ENCODE results near the gene ARMC9.
"Not testable (repeated sequence)": the region's sequence is repeated elsewhere in the genome, so short reads cannot be mapped to it uniquely, and the experiment has no call there.

Gene ARMC9

DNA sequence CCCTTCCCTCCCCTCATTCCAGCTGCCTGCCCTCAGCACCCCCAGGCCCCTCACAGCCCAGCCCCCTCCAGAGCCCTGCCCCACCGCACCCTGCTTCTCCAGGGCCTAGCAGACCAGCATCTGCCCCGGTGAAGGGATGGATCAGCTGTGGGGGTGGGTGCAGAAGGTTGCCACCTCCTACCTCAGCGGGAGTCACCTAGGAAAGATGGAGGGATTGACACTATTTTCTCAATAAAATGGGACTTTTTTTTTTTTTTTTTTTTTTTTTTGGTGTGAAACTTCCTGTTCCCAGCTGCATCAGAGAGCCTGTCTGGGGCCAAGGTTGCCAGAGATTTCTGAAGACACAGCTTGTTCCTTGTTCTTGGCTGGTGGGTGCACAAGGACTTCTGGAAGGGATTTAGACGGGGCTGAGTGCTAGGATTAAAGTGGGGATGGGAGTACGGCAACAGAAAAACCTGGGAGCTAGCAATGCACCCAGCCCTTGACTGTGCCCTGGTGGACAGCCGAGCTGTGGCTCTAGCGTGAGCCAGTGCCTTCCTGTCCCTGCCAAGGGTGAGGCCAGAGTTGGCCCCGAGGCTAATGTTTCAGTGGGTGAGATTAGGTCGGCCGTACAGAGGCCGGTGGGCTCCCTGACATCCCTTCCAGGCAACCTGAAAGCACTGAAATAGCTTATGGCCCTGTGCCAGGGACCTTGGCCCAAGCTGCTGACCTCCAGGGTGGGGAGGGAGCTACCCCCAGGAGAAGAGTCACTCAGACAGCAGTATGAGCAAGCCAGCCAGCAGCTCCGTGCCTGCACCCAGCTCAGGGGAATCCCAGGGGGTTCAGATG lies 201.6 kb downstream of the ARMC9 start:
- no peak overlapping the region for H3K9ac ChIP-seq (ENCODE audit: low read length)
- H3K4me3 ChIP-seq (ENCODE audit: low read length): no peak overlapping the region
- H3K27me3 ChIP-seq (replicated peaks; ENCODE audit: control insufficient read depth, insufficient read depth, low read length): peaks cover 22% of the 10 kb centered on the region
- no peaks in the 10 kb centered on the region for H3K36me3 ChIP-seq (ENCODE audit: control insufficient read depth, insufficient read depth, low read length, severe bottlenecking)
- peaks cover 9% of the 10 kb centered on the region for H3K4me1 ChIP-seq (ENCODE audit: control insufficient read depth, insufficient read depth, low read length)
- no peak for DNase-seq (ENCODE audit: low read depth)
- no peaks in the 10 kb centered on the region for H3K9me3 ChIP-seq (ENCODE audit: control insufficient read depth, low read length)

DNA sequence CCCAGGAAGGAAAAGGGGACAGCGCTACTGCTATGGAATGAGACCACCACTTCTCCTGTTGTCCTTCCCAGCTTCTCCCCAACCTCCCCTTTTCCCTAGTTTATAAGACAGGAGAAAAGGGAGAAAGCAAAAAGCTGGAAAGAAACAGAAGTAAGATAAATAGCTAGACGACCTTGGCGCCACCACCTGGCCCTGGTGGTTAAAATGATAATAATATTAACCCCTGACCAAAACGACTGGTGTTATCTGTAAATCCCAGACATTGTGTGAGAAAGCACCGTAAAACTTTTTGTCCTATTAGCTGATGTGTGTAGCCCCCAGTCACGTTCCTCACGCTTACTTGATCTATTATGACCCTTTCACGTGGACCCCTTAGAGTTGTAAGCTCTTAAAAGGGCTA lies 202.2 kb downstream of the ARMC9 start:
- not testable (repeated sequence) for DNase-seq (ENCODE audit: low read depth)

DNA sequence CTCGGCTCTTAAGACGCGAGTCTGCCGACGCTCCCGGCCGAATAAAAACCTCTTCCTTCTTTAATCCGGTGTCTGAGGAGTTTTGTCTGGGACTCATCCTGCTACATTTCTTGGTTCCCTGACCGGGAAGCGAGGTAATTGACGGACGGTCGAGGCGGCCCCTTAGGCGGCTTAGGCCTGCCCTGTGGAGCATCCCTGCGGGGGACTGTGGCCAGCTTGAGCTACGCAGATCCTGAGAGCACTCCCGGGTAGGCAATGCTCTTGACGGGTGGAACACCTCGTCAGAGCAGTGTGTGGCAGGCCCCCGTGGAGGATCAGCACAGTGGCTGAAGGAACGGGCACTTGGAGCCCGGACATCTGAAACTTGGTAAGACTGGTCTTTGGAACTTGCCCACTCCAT lies 202.7 kb downstream of the ARMC9 start:
- Histone ChIP-seq H3K27me3 (replicated peaks; ENCODE audit: control insufficient read depth, insufficient read depth, low read length) (peaks cover 20% of the 10 kb centered on the region), H3K4me1 (ENCODE audit: control insufficient read depth, insufficient read depth, low read length) (peaks cover 12% of the 10 kb centered on the region)
- H3K9me3 ChIP-seq (ENCODE audit: control insufficient read depth, low read length); H3K9ac ChIP-seq (ENCODE audit: low read length); H3K4me3 ChIP-seq (ENCODE audit: low read length); DNase-seq (ENCODE audit: low read depth); H3K36me3 ChIP-seq (ENCODE audit: control insufficient read depth, insufficient read depth, low read length, severe bottlenecking): not testable (repeated sequence)

More for the DNA sequence above, 202.2 kb downstream of the ARMC9 start:
- H3K9me3 ChIP-seq (ENCODE audit: control insufficient read depth, low read length); H3K4me1 ChIP-seq (ENCODE audit: control insufficient read depth, insufficient read depth, low read length); H3K36me3 ChIP-seq (ENCODE audit: control insufficient read depth, insufficient read depth, low read length, severe bottlenecking); H3K4me3 ChIP-seq (ENCODE audit: low read length); H3K9ac ChIP-seq (ENCODE audit: low read length): not testable (repeated sequence)
- peaks cover 20% of the 10 kb centered on the region for H3K27me3 ChIP-seq (replicated peaks; ENCODE audit: control insufficient read depth, insufficient read depth, low read length)

DNA sequence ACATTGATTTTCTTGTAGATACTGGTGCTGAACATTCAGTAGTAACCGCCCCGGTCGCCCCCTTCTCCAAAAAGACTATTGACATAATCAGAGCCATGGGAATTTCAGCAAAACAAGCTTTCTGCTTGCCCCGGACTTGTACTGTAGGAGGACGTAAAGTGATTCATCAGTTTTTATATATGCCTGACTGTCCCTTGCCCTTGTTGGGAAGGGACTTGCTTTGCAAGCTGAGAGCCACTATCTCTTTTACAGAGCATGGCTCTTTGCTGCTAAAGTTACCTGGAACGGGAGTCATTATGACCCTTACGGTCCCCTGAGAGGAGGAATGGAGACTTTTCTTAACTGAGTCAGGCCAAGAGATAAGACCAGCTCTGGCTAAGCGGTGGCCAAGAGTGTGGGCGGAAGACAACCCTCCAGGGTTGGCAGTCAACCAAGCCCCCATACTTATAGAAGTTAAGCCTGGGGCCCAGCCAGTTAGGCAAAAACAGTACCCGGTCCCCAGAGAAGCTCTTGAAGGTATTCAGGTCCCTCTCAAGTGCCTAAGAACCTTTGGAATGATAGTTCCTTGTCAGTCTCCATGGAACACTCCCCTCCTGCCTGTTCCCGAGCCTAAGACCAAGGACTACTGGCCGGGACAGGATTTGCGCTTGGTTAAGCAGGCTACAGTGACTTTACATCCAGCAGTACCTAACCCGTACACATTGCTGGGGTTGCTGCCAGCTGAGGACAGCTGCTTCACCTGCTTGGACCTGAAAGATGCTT lies 205.2 kb downstream of the ARMC9 start:
- H3K9ac ChIP-seq (ENCODE audit: low read length); DNase-seq (ENCODE audit: low read depth); H3K36me3 ChIP-seq (ENCODE audit: control insufficient read depth, insufficient read depth, low read length, severe bottlenecking); H3K4me3 ChIP-seq (ENCODE audit: low read length); H3K9me3 ChIP-seq (ENCODE audit: control insufficient read depth, low read length): not testable (repeated sequence)
- Histone ChIP-seq H3K4me1 (ENCODE audit: control insufficient read depth, insufficient read depth, low read length) (peaks cover 14% of the 10 kb centered on the region), H3K27me3 (replicated peaks; ENCODE audit: control insufficient read depth, insufficient read depth, low read length) (peaks cover 15% of the 10 kb centered on the region)

DNA sequence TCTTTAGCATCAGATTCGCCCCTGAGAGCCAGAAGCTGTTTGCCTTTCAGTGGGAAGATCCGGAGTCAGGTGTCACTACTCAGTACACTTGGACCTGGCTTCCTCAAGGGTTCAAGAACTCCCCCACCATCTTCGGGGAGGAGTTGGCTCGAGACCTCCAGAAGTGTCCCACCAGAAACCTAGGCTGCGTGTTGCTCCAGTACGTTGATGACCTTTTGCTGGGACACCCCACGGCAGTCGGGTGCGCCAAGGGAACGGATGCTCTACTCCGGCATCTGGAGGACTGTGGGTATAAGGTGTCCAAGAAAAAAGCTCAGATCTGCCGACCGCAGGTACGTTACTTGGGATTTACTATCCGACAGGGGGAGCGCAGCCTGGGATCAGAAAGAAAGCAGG lies 205.8 kb downstream of the ARMC9 start:
- not testable (repeated sequence) for DNase-seq (ENCODE audit: low read depth); H3K9me3 ChIP-seq (ENCODE audit: control insufficient read depth, low read length); H3K4me3 ChIP-seq (ENCODE audit: low read length); H3K36me3 ChIP-seq (ENCODE audit: control insufficient read depth, insufficient read depth, low read length, severe bottlenecking); H3K9ac ChIP-seq (ENCODE audit: low read length)
- H3K4me1 ChIP-seq (ENCODE audit: control insufficient read depth, insufficient read depth, low read length): peaks cover 14% of the 10 kb centered on the region
- peaks cover 15% of the 10 kb centered on the region for H3K27me3 ChIP-seq (replicated peaks; ENCODE audit: control insufficient read depth, insufficient read depth, low read length)

DNA sequence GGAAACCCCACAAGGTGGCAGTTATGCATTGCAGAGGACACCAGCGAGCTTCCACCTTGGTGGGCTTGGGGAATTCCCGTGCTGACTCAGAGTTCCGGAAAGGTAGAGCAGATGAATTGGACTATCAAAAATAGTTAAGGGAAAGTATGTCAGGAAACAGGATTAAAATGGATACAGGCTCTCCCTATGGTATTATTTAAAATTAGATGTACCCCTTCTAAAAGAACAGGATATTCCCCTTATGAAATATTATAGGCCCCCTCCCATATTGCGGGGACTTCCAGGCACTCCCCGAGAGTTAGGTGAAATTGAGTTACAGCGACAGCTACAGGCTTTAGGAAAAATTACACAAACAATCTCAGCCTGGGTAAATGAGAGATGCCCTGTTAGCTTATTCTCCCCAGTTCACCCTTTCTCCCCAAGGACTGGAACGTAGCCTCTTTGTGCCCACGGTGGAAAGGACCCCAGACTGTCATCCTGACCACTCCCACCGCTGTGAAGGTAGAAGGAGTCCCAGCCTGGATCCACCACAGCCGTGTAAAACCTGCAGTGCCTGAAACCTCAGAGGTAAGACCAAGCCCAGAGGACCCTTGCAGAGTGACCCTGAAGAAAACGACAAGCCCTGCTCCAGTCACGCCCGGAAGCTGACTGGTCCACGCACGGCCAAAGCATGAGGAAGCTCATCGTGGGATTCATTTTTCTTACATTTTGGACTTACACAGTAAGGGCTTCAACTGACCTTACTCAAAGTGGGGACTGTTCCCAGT lies 207.4 kb downstream of the ARMC9 start:
- peaks cover 15% of the 10 kb centered on the region for H3K27me3 ChIP-seq (replicated peaks; ENCODE audit: control insufficient read depth, insufficient read depth, low read length)
- not testable (repeated sequence) for DNase-seq (ENCODE audit: low read depth); H3K36me3 ChIP-seq (ENCODE audit: control insufficient read depth, insufficient read depth, low read length, severe bottlenecking); H3K9ac ChIP-seq (ENCODE audit: low read length); H3K4me3 ChIP-seq (ENCODE audit: low read length); H3K9me3 ChIP-seq (ENCODE audit: control insufficient read depth, low read length); H3K4me1 ChIP-seq (ENCODE audit: control insufficient read depth, insufficient read depth, low read length)

DNA sequence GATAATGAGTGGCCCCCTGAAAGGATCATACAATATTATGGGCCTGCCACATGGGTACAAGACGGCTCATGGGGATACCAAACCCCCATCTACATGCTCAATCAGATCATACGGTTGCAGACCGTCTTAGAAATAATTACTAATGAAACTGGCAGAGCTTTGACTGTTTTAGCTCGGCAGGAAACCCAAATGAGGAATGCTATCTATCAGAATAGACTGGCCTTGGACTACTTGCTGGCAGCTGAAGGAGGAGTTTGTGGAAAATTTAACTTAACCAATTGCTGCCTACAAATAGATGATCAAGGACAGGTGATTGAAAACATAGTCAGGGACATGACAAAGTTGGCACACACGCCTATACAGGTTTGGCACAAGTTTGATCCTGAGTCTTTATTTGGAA lies 209.3 kb downstream of the ARMC9 start:
- peaks cover 11% of the 10 kb centered on the region for H3K4me1 ChIP-seq (ENCODE audit: control insufficient read depth, insufficient read depth, low read length)
- not testable (repeated sequence) for DNase-seq (ENCODE audit: low read depth); H3K4me3 ChIP-seq (ENCODE audit: low read length)

DNA sequence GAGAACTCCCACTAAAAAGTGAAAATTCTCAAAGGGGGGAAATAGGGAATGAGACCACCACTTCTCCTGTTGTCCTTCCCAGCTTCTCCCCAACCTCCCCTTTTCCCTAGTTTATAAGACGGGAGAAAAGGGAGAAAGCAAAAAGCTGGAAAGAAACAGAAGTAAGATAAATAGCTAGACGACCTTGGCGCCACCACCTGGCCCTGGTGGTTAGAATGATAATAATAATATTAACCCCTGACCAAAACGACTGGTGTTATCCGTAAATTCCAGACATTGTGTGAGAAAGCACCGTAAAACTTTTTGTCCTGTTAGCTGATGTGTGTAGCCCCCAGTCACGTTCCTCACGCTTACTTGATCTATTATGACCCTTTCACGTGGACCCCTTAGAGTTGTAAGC lies 209.9 kb downstream of the ARMC9 start:
- not testable (repeated sequence) for H3K36me3 ChIP-seq (ENCODE audit: control insufficient read depth, insufficient read depth, low read length, severe bottlenecking); H3K9ac ChIP-seq (ENCODE audit: low read length); H3K4me3 ChIP-seq (ENCODE audit: low read length); H3K9me3 ChIP-seq (ENCODE audit: control insufficient read depth, low read length); DNase-seq (ENCODE audit: low read depth); H3K27me3 ChIP-seq (replicated peaks; ENCODE audit: control insufficient read depth, insufficient read depth, low read length)
- peaks cover 11% of the 10 kb centered on the region for H3K4me1 ChIP-seq (ENCODE audit: control insufficient read depth, insufficient read depth, low read length)

More for the DNA sequence above, 209.3 kb downstream of the ARMC9 start:
- H3K9ac ChIP-seq (ENCODE audit: low read length); H3K9me3 ChIP-seq (ENCODE audit: control insufficient read depth, low read length); H3K36me3 ChIP-seq (ENCODE audit: control insufficient read depth, insufficient read depth, low read length, severe bottlenecking); H3K27me3 ChIP-seq (replicated peaks; ENCODE audit: control insufficient read depth, insufficient read depth, low read length): not testable (repeated sequence)

DNA sequence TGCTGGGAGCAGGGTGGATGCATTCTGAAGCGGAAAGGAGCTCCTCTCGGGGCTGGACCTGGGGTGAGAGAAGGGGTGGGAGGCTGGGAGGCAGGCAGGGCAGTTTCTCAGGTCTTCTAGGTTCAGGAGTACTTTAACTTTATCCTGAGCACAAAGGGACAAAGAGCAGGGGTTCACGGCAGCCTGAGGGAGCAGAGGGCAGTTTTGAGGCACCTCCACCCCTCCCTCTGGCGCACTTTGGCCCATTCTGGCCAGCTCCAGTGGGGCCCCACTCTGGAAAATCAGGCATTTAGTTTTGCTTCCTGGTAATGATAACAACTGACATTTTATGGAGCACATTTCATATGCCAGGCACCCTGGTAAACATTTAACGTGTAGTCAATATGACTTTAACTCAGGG lies 211.3 kb downstream of the ARMC9 start:
- peaks cover 11% of the 10 kb centered on the region for H3K4me1 ChIP-seq (ENCODE audit: control insufficient read depth, insufficient read depth, low read length)
- no peak overlapping the region for H3K4me3 ChIP-seq (ENCODE audit: low read length)
- H3K27me3 ChIP-seq (replicated peaks; ENCODE audit: control insufficient read depth, insufficient read depth, low read length): peaks cover under 1% of the 10 kb centered on the region
- no peaks in the 10 kb centered on the region for H3K36me3 ChIP-seq (ENCODE audit: control insufficient read depth, insufficient read depth, low read length, severe bottlenecking)
- no peak for DNase-seq (ENCODE audit: low read depth)
- peaks cover 9% of the 10 kb centered on the region for H3K9me3 ChIP-seq (ENCODE audit: control insufficient read depth, low read length)
- no peak overlapping the region for H3K9ac ChIP-seq (ENCODE audit: low read length)

DNA sequence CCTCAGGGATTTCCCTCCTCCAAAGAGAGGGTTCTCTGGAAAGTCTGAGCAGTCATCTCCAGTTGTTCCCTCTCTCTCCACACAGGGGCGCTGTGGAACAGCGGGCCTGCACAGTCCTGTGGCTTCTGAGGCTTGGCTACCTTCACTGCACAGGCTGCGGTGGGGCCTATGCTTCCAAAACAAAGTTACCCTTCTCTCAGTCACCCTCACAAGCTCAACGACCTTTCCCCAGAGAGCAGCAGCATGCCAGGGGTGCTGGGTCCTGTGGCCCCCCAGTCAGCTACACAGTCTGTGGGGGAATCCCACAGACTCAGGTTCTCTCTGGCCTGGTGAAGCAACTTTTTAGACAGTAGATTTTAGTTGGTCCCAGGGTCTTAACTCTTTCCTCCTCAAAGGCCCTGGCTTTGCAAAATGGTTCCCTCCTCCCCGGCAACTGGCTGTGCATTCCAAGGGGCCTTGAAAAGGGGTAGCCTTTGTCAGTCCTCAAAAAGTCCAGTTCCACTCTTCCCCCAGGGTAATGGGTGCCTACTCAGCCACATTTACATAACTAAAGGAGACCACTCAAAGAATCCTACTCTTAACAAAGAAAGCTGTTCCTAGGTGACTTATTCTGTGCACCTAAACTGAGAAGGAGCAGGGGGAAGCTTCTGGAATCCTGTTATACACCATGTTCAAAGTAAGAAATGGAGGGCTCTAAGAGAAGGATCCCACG lies 212.0 kb downstream of the ARMC9 start:
- Histone ChIP-seq H3K36me3 (ENCODE audit: control insufficient read depth, insufficient read depth, low read length, severe bottlenecking) (no peaks in the 10 kb centered on the region), H3K9me3 (ENCODE audit: control insufficient read depth, low read length) (peaks cover 9% of the 10 kb centered on the region), H3K27me3 (replicated peaks; ENCODE audit: control insufficient read depth, insufficient read depth, low read length) (peaks cover 4% of the 10 kb centered on the region), H3K4me3 (ENCODE audit: low read length) (no peak overlapping the region), H3K4me1 (ENCODE audit: control insufficient read depth, insufficient read depth, low read length) (peaks cover 11% of the 10 kb centered on the region), H3K9ac (ENCODE audit: low read length) (no peak overlapping the region)
- no peak for DNase-seq (ENCODE audit: low read depth)
